HG03196 (cell line): ENCODE measurements around the gene RGS3.
"Not testable (repeated sequence)": the region's sequence is repeated elsewhere in the genome, so short reads cannot be mapped to it uniquely, and the experiment has no call there.

Source experiments
- ATAC-seq: cut with Tn5 transposase; IDR thresholded peaks from one replicate; pipeline ENCODE4 v1.9.1; 2021; ENCODE audit not compliant: unreplicated experiment

Gene RGS3

DNA sequence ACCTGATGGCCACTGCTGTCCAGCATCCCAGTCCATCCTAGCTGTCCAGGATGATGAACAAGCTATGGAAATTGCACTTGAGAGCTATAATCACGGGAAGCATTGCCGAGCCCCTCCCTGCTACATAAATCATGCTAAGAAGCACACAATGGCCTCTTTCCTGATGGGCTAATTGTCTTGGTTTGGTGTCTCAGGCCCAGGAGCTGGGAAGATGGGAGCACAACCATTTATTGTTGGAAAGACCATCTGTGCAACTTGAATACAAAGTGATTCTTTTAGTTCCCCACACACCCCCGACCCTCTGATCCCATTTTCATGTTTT lies 80.4 kb downstream of the RGS3 start:
- no peak for ATAC-seq

DNA sequence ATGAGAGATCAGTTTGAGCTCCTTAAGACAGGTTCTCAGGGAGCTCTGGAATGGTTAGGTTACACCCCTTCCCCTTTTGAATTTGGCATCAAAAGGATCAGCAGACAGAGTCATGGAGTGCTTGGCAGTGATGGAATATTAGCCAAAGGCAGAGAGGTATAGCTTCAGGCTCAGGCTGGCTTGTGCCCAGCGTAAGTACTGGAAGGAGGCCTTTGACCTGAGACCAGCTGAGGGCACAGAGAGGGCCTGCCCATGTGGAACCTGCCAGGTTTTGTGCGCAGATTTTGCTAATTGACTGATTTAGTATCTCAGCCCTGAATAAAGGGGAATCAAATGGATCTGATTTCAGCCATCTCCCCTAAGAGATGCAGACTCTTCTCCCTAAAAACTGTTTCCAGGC lies 81.5 kb downstream of the RGS3 start:
- no peak for ATAC-seq

DNA sequence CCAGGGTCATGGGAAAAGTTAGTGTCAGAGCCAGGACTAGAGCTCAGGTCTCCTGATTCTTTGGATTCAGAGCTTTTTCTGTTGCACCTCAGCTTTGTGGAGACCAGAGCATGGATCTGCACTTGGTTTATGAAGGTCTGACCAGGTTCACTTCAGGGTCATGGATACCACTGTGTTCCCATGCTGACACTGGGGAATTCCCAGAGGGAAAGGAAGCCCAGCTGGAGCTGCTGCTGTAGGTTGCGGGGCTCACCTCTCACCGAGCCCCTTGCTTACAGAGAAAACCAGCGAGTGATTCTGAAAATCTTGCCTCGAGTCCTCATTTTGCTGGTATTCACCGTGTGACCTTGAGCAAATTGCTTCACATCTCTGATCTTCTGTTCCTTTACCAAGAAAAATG lies 83.0 kb downstream of the RGS3 start:
- ATAC-seq = no peak

DNA sequence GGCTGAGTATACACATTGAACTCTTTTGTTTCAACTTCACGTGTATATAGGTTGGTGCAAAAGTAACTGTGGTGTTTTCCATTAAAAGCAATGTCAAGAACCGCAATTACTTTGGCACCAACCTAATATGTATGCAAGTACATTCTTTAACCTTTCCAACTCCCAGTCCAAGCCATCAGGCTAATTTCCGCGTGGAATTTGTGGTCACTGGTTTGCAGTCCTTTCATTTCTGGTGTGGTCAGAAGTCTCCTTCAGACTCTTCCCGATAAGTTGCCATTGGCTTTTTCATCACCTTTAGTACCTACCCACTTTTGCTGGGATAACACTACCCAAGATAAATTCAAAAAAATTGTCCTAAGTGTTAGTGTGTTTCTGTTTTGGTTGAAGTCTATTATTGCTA lies 84.0 kb downstream of the RGS3 start:
- no peak for ATAC-seq

DNA sequence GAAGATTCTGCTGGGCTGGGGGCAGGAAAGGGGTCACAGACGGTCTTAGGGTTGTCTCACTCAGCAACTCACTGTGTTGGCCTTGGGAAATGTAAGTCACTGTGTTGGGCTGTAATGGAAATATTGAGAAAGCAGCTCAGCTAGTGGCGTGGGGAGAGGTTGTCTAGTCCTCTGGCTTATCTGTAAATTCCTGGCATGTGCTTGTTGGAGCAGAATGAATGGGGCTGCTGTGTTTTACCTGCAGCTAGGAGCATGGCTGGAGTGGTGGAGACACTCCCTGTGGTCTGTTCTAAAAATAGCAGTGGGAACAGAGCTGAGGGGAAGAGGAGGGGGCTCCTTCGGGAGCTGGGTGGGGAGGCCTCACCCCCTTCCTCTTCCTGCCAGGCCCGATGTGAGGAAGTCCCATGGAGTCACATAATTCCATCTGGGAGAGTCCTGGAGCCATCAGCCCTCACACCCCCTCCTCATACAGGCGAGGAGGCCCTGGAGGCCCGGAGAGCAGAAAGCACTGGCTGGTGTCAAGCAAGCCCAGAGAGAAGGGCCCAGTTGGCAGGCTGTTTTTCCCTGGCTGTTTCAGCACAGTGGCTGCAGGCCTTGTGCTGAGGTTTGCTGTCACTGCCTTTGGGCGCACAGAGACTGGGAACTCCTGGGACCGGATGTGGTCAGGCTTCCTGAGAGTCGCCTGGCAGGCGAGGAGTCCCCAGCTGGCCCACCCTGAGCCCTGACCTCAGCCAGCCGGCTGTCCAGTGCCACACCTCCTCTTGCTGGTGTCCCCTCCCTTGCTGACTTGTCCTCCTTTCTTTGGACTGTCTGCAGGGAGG lies 84.9 kb downstream of the RGS3 start:
- no peak for ATAC-seq

DNA sequence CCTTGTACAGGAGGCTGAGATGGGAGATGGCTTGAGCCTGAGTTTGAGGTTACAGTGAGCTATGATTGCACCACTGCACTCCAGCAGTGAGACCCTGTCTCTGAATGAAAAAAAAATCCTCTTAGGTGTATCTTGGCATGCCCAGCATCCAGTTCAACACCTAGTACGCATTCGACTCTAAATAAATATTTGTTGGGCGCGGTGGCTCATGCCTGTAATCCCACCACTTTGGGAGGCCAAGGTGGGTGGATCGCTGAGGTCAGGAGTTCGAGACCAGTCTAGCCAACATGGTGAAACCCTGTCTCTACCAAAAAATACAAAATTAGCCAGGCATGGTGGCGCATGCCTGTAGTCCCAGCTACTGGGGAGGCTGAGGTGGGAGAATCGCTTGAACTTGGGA lies 86.4 kb downstream of the RGS3 start:
- not testable (repeated sequence) for ATAC-seq

DNA sequence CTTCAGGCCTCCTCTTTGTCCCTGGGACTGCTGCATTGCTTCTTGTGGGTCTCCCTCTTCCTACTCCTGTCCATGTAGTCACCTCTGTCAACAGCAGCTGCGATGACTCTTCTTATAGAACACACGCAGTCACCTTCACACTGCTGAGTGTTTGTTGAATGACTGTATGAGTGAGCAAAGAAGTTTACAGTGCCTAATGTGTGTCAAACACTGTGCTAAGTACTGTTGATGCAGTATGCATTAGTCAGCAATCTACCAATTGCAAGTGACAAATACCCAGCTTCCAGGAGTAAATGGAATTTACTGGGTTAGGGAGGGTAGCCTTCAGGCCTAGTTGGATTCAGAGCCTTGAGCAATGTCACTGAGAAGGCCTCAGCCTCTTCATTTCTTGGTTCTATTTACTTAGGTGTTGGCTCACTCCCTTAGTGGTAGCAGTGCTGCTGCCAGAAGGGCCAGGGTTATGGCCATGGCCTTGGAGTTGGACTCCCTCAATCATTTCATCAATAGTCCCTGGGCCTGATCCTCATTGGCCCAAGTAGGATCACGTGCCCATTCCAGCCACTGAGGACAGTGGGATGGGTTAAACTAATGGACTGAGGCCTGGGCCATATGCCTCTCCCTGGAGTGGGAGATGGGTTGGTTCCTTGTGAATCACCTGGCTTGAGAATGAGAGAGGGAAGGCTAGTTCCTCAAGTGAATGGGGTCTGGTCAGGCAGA lies 93.5 kb downstream of the RGS3 start:
- ATAC-seq = no peak

DNA sequence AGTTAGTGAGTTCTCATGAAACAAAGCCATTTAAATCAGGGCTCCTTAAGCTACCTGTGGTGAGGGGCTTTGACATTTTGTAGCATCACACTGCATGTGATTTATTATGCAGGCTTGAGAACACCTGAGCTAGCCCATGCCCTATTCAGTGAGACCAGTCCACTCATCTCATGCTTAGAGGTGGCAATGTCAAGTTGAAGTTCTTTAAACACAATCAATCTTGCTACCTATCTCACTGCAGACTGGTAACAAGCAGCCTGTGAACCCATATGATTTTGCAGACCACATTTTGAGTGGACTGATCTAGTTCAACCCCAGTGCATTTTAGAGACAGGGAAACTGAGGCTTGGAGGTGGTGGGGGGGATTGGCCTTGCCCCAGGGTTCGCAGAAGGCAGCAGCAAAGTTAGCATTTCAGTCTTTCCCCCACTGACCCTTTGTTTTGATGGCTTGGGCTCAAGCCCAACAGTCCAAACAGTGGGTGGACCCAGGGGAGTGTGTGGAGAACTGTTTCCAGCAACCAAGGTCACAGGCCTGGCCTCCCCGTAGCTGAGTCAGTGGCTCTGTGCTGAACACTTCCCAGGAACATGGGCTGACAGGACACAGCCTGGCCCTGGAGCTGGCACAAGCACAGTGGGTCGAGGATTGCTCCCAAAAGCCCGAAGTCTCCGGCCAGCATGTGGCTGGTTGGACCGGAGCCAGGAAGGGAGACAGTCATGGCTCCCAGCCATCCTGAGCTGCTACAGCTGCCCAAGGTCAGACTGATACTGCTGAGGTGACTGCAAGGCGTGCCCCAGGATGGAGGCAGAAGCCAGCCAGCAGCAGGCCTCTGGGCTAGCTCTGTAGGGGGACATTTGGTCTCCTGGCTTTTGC lies 95.3 kb downstream of the RGS3 start:
- no peak for ATAC-seq

DNA sequence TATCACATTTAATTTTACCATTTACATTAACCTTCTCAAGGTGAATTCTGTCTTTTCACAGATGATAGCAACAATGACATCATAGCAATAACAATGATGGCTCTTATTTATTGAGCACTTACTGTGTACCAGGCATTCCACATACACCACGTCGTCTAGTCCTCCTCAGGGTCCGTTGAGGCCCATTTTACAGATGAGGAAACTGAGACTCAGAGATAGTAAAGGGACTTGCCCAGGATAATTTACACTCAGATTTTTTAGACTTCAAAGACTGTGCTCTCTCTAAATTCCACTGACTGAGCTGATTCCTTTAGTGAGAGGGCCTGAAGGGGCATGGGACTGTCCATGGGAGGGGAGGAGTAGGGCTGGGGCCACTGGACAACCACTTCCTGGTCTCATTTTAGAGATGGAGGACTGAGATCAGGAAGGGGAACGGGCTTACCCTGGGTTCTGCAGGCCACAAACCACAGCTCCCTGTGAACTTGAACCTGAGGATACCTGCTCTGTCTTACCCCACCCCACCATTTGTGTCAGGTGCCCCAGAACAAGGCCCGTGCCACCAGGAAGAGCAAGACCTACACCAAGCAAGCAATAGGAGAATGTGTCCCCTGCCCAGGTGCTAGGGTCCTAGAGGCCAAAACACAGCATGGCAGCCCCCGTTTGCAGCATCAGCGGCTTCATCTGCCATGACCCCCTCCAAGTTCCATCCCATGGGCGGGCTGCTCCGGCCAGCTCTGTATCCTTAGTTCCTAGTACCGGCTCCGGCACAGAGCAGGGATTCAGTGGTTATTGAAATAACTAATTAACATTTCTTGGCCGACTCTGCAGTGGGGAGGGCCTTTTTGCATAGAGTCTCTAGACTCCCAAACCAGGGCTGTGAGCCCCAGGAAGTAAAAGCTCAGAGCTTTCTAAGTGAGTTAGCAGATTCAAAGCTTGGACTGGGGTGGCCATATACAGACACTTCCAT lies 96.6 kb downstream of the RGS3 start:
- ATAC-seq = no peak

DNA sequence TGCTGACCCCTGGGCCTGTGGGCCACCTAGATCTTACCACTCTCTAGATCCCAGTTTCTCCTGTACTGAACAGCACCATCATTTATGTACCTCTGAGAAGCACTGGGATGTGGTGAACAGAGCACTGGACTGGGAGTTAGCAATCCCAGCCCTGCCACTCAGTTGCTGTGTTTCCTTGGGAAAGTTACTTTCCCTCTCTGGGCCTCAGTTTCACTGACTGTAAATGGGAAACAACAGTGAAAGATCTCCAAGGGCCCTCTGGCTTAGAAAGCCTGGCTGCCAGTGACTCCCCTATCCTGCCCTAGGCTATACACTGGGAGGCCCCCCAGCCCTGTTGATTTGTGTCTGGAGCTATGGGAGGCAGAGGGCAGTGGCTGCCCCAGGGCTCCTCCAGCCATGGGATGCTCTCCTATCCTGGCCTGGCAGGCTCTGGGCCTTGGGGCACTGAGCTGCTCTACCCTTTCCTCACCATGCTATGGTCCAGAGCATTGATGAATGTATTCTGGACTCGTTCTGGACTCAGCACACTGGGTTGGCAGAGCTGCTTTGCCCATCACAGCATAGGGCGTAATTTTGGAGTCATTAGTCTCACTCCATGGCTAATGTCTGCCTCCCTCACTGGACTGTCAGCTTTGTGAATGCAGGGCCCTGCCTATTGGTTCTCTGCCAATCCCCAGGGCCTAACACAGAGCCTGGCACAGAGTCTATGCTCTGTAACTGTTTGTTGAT lies 99.3 kb downstream of the RGS3 start:
- ATAC-seq = no peak

DNA sequence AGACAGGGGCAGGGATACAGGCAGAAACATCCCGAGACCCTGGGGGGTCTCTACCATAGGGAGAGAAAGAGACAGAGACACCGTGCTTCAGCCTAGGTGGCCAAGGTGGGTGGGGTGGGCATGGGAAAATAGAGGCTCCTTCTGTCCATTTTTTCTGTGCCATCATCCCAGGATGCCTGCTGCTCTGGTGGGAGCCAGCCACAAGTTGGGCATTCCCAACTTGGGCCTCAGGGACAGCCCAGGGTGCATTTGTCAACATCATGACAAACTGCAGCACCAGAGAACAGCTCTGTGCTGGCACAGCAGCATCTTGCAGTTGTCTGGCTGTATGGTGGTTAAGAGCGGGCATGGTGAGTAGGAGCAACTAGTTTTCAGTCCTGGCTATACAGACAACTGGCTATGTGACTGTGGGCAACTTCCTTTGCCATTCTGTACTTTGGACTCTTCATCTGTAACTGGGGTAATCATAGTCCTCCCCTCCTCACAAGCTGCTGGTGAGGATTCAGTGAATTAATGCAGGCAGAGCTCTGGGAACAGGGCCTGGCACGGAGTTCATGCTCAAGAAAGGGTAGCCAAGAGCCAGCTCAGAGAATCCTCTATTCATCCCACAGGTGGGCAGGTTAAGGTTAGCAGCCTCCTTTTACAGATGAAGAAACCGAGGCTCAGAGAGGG lies 100.4 kb downstream of the RGS3 start:
- no peak for ATAC-seq

DNA sequence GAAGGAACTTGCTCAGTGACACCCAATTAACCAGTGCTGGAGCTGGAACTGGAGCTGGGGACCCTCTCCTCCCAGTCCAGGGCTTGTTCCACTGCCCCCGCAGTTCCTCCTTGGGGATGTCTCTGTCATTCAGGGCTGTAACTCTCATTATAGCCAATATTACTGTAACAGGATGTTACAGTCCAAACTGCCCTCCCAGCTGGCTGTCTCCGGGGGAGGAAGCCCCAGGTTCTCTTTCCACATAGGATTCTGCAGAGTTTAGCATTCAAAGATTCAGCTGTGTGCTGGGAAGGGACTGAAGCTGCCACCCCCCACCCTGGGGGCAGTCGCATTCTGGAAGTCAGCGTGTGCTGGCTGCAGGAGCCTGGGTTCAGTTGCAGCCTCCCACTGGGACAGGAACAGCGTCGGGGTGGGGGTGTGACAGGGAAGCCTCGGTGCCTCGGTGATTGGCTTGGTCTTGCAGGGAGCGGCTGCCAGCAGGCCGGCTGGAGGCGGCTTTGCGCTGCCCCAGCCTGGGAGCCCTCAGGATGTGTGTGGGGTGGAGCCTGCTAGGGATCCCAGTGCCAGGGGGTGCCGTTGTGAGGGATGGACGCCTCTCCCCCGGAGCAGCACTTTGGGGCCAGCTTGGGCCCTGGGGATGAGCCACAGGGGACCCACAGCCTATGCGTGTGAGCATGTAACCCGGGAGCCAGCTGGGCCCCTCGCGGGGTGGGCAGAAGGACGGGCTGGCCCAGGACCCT lies 101.1 kb downstream of the RGS3 start:
- no peak for ATAC-seq

DNA sequence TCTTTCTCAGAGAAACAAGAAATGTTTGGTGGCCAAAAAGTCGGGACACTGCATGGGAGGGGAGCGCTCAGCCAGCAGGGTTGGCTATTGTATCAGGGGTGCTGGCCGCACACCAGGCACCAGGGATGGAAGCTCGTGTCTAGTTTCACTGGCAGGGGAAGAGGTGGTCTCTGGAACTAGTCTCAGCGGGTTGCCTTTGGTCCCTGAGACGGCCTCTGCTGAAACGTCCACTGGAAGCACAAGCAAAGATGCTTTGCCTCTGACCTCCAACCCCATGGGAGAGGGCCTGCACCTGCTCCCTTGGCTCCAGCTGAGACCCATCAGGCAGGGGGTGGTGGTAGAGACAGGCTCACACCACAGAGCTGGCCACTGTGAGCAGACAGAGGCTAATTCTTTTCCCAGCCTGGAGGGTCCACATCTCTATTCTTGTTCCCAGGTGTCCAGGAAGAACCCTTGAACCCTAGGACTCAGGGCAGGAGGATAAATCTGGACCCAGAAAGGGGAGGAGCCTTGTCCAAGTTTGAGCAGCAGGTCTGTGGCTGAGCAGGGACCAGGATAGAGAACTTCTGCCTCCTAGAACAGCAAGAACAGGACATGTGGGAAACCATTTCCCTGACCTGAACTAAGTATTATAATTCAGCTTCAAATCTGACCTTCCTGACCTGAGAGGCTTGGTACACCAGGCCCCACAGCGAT lies 102.6 kb downstream of the RGS3 start:
- no peak for ATAC-seq

DNA sequence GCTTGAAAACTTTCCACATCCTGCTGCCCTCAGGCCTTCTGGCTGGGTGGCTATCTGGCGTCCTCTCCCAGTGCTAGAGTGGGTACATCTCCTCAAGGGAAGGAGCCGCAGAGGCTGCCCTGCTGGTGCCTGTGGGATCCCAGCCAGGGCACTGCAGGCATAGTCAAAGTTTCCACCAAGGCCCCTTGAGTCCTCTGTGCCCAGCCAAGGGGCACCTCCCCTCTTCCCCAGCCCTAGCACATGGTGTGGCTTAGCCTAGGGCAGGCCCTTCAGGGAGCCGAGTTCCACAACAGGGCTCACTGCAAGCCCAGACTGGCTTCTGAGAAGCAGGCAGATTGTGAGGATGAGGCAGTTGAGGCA lies 103.2 kb downstream of the RGS3 start:
- ATAC-seq = no peak

DNA sequence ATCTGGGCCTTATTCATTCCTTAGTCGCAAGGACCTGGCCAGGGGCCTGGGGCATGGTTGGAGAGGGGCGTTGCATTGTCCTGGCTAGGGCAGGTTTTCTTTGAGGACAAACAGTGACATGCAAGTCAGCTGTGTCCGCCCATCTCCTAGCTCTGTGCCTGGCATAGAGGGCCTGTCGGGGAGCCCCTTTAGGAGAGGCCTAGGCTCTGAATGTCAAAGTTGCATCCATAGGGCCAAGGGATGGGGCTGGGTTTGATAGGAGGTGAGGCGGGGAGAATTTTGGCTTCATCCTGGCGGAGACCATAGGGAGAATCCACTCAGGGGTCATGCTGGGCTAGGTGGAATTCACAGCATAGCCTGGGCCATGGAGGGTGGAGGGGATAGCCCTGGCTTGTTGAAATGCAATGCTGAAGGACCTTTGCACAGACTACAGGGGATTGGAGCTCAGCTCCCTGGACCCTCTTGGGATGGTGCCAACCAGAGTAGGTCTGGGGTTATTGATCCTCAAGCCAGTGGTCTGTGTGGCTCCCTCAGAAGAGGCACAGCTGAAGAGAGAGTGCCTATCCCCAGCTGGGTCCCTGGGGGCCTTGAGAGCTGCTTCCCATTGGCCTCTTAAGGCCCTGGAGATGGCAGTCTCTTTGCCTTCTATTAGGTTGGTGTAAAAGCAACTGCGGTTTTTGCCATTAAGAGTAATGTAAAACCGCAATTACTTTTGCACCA lies 104.0 kb downstream of the RGS3 start:
- ATAC-seq = no peak

DNA sequence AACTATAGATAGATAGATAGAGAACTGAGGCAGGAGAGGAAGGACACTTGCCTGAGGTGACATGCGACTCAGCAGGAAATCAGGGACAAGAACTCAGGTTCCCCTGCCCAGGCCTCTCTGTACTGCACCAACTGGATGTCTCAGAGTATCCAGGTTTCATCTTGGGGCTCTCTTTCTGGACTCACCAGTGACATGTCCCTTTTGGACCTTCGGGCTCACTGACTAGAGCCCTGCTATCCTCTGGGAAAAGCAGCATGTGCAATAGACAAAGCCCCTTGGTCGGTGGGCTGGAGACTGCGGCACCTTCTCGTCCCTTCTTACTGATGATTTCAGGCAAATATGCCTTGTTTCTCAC lies 104.5 kb downstream of the RGS3 start:
- no peak for ATAC-seq

DNA sequence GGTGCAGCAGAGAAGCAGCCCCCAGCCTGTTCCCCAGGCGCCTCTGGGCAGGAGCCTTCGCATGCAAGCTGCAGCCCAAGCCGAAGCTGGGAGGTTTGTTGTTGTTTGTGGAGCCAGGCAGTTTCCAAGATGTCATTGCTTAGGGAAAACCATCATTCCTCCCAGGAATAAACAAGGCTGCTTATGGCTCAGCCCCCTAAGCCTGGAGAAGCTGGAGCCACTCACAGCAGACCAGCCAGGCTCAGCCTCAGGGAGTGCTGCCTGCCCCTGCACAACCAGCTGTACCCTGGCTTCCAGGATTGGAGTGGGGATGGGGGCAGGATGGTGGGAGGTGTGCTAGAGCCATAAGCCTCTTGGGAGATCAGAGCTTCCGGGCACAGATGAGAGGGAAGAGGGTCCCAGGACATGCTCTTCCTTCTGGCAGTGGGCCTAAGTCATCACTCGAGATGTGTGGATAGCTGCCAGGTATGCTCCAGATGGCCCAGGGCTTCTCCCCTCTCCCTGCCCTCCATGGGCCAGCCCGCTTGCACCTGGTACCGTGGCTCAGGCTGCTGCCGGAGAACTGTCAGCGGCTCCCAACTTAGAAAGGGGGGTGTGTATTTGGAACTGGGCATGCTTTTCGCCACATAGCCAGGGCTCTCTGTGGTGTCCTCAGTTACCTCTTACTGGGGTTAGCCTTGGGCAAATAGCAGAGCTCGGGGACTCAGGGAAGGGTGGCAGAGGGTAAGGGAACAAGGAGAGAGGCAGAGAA lies 105.2 kb downstream of the RGS3 start:
- no peak for ATAC-seq
